Astrocyte of the cerebellum (primary cell): ENCODE data around the gene FGG.

Experiments used
- DNase-seq: peaks from one replicate; pipeline ENCODE4 v3.0.0-alpha.2; 2011; ENCODE audit warnings: low read depth
- H3K4me3 ChIP-seq: 2 replicates; pipeline ENCODE4 v1.5.1; 2011; ENCODE audit warnings: mild to moderate bottlenecking, low read depth, low read length, moderate library complexity
- CTCF ChIP-seq: IDR thresholded peaks from 2 replicates; pipeline ENCODE4 v1.5.1; 2012; ENCODE audit warnings: low read length, low read depth, moderate library complexity, mild to moderate bottlenecking; ENCODE audit errors: missing control alignments
- in situ Hi-C: cut with HindIII; loops from 2 replicates; pipeline ENCODE4 v1.10.0; 2017; ENCODE audit warnings: low sequenced_read_pairs

The FGG gene

GRCh38 chr4:154583230-154583629 is 29.2 kb downstream of the FGG start:
- in situ Hi-C loops, result no loop called here
- DNase-seq, result no peak
- TF ChIP-seq CTCF, result no peak
- no peak overlapping the region for H3K4me3 ChIP-seq

GRCh38 chr4:154582723-154583122 is 29.7 kb downstream of the FGG start:
- in situ Hi-C loops, result no loop called here
- no peak for TF ChIP-seq CTCF
- DNase-seq, result no peak
- no peak overlapping the region for H3K4me3 ChIP-seq

- no peak overlapping the region for H3K4me3 ChIP-seq
- no peak for DNase-seq
- in situ Hi-C loops, result no loop called here
- no peak for TF ChIP-seq CTCF
Observed at GRCh38 chr4:154579927-154580326, 32.5 kb downstream of the FGG start.

- TF ChIP-seq CTCF, result no peak
- DNase-seq, result no peak
- H3K4me3 ChIP-seq, result no peak overlapping the region
- in situ Hi-C loops, result no loop called here
Observed at GRCh38 chr4:154578919-154579318, 33.5 kb downstream of the FGG start.

GRCh38 chr4:154577324-154577723 is 35.1 kb downstream of the FGG start:
- TF ChIP-seq CTCF, result no peak
- in situ Hi-C loops, result no loop called here
- no peak for DNase-seq
- H3K4me3 ChIP-seq, result no peak overlapping the region

GRCh38 chr4:154574311-154574710 is 38.1 kb downstream of the FGG start:
- in situ Hi-C loops, result no loop called here
- no peak for DNase-seq
- no peak for TF ChIP-seq CTCF
- H3K4me3 ChIP-seq, result no peak overlapping the region
